ENCODE measurements around the gene HLTF.

DNA sequence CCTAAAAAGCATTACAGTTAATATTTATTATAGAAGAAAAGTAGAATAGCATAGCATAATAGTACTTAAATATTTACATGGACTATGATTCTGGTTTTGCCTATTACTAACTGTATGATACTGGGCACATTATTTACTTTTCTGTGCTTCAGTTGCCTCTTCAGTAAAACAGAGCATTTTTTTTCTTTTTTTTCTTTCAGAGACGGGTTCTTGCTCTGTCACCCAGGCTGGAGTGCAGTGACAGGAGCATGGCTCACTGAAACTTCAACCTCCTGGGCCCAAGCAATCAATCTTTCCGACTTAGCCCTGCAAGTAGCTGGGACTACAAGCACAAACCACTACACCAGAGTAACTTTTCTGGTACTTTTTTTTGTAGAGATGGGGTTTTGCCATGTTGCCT is 48.0 kb downstream of the HLTF start:
- TF ChIP-seq POLR2AphosphoS5 (IDR thresholded peaks at IDR 0.05) (no peak), CTCF (IDR thresholded peaks at IDR 0.05) (no peak)
